Measurements from ENCODE around the gene KRT36.

KRT36 gene

GRCh38 chr17:41475421-41475820 is 14.3 kb downstream of the KRT36 start:
- no peak for DNase-seq

DNA sequence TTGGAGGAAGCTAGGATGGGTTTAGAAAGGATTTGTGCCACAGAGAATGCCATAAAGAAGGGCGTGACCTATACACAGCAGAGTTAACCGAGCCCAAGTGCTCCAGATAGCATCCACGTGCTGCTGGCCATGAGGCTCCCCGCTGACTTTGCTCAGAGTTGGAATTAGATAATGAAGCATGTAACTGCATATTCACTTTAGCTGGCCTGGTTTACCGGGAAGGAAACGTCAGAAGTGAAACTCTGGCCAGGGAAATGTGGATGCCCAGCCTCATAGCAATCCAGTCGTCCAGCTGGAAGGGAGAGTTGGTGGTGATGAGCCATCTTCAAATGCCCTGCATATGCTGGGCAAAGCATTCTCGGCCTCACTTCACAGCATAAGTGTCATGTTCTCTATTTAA is 14.8 kb downstream of the KRT36 start:
- DNase-seq = no peak

- DNase-seq = no peak
Observed at GRCh38 chr17:41468346-41468745, 21.4 kb downstream of the KRT36 start.

DNA sequence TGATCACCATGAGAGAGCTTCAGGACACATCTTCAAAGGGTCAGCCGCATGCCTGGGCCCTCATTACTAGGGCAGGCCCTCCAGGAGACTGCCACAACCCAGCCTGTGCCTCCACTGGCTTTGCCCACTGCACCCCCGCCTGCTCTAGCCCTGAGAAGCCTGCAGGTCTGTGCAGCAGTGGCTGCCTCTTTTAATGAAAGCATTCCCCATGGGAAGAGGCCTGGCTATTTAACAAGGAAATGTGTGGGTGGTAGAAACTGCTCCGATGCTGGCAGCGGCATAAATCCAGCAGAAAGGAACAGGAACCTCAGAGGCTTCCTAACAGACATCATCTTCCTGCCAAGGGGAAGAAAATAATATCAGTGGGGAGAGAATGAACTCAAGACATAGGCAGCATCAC is 22.1 kb downstream of the KRT36 start:
- DNase-seq = no peak

GRCh38 chr17:41466988-41467387 is 22.7 kb downstream of the KRT36 start, which contains the start of gene KRT32:
Gene KRT32 (minus strand): TSS chr17:41467386. CDS start chr17:41467325, 61 bp downstream.
- DNase-seq = no peak

DNA sequence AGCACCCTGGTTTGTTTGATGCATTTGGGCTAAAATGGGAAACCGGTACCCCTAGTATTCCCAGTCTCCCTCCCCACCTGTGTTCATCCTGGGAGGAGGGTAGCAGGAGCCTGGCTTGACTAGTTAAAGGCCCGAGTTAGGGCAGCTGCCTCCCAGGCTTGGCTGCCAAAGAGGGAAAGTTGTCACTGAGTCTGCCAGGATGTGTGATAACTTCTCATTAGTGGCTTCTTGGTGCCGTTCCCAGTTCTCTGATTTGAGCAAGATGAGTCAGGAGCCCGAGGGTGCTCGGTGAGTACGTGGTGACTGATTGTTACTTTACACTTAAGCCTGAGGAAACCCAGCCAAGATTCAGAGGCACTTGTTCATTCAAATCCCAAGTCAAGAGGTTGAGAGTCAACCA is 25.0 kb downstream of the KRT36 start:
- no peak for DNase-seq

GRCh38 chr17:41464173-41464572 is 25.5 kb downstream of the KRT36 start:
- no peak for DNase-seq

DNA sequence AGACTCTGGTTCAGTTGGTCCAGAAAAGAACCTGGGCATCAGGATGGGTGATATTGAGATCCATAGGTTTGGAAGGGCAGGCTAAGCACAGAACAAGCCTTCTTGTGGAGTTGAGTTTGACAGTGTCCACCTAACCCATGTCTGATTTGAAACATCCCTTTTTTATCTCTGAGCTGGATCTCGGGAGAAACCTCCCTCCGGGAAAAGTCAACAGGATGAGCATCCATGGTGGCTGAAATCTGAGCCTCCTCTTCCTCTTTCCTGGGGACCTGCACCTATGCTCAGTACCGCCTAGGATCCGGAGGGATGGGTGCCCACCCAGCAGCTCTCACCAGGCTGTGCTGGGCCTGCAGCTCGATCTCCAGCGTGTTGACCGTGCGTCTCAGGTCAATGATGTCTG is 26.0 kb downstream of the KRT36 start:
- no peak for DNase-seq

GRCh38 chr17:41462705-41463104 is 27.0 kb downstream of the KRT36 start:
- no peak for DNase-seq

DNA sequence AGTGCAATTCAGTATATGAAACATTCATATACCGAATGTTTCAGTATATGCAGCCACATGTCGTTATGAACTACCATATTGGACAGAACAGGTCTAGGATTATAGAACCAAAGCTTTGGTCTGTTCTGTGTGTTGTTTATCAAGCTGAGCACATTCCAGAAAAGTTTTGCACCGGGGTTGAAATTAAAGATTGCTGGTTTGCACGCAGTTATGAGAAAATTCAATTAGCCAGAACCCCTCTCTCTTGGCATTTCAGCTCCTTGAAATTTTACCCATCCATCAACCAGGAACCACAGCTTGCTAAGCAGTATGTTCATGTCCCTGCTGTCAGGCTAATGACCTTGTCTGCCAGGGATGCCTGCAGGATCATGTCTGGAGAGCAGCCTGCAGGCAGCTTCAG is 32.0 kb downstream of the KRT36 start:
- DNase-seq = no peak

GRCh38 chr17:41456204-41456603 is 33.5 kb downstream of the KRT36 start:
- DNase-seq = no peak

DNA sequence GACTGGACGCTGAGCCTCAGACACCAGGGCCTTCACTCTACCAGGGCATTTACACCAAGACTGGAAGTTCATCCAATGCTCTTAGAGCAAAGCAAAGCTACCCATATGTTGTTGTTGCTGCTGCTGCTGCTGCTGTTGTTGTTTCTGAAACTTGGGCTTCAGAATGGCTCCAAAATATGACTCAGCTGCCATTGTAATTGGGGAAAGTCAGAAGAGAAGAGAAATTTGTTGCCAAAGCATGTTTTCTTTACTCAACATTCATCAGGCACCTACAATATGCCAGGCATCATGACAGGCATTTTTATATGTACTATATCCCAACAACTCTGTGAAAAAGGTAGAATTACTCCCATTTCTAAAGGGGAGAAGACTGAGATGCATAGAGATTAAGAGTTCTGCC is 34.5 kb downstream of the KRT36 start:
- no peak for DNase-seq

DNA sequence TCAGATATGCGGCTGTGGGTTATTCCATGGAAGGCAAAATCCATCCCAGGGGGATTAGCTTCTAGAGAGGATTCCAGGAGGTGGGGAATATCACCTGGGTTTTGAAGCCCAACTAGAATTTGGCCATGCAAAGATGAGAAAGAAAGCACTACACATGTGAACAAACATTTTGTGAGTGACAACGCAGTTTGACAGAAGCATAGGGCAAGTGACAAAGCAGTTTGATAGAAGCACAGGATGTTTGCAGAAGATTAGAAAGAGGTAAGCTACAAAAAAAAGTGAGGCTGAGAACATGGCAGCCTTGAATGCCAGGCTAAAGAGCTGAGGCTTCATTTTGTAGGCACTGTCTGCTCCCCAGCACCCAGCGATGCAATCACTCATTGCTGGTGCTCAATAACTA is 36.6 kb downstream of the KRT36 start:
- no peak for DNase-seq

DNA sequence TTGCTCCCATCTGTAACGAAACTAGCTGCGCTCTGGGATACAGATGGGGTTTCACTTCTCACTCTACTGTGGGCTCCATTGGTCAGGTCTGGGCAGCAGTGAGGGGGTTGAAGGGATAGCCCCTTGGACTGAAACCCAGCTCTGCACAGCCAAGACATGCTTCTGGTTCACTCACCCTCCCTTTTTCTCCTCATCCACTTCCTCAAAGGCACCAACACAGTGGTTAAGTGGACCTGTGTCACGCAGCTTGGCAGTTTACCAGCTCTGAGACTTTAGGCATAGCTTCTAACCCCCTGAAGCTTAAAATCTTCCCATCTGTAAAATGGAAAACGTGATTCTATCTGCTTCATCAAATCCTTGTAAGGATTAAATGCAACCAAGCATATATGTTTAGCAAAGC is 37.4 kb downstream of the KRT36 start:
- no peak for DNase-seq

DNA sequence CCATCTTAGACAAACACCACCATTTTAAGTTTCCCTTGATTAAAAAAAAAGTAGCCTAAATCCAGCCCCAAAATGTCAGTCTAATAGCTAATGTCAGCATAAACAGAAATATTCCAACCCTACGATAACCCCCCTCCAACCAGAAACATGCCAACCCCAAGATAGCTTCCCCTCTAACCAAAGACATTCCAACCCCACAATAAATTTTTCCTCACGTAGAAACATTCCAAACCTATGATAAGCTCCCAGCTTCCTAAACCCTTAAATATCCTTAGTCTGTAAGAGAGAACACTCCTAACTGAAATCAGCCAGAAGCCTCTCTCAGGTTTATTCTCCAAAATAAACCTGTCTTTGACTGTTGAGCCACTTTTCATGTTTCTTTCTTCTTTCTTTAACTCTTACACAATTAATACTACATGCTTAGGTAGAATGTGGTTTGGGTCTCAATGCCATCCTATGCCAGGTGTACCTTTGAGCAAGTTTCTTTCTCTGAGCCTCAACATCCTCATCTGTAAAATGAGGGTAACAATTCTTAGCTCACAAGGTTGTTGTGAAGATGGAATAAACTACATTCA is 38.5 kb downstream of the KRT36 start:
- DNase-seq = no peak

GRCh38 chr17:41449008-41449407 is 40.7 kb downstream of the KRT36 start:
- DNase-seq = no peak

DNA sequence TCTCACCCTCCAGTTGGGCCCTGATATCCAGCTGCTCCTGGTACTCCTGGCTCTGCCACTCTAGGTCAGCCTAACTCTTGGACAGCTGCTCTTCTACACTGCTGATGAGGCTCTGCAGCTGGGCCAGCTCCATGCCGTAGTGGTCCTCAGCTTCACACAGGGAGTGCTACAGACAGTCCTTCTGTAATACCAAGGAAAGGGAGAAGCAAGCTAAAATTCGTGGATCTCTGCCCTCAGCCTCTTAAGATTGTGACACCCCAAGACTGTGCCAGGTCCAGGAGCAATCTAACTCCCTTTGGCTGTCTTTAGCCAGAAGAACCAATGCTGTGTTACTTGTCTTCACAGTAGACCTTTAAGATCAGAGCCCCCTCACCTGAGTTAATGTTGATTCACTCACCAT is 41.2 kb downstream of the KRT36 start:
- no peak for DNase-seq

GRCh38 chr17:41446806-41447205 is 42.9 kb downstream of the KRT36 start:
- no peak for DNase-seq

DNA sequence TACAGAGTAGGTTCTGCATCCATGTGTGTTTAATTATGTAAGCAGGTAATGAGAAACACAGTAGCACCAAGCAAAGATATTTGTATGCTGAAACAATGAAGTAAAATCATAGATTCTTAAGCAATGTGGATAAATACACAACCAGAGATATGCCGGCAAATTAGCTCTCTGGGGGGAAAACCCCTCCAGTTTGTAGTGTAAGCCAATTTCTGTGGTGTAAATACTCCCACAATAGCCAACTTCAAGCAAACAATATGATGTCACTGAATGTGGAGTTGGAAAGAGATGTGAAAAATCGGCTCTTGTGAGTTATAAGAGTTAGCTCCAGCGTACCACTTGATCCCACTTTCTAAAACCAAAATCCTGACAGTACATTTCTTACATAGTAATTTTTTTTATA is 45.1 kb downstream of the KRT36 start:
- no peak for DNase-seq

DNA sequence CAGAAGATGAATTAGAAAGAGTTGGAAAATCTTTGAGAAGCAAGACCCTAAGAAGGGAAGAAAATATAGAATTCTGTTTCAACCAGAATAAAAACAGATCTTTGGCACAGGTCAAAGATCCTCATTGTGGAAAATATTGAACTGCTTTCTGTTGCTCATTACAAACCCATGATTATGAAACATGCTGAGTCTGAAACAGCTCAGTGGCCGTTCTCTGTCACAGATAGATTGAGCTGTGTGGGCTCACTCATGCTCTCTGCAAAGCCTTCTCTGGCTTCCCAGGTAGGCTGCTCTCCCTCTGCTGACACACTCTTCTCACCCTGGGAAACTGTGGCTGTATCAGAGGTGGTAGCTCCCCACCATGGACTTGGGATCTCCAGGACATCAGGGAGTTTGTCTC is 45.5 kb downstream of the KRT36 start:
- DNase-seq = no peak

GRCh38 chr17:41442739-41443138 is 47.0 kb downstream of the KRT36 start:
- no peak for DNase-seq

- DNase-seq = no peak
Observed at GRCh38 chr17:41440531-41441033, 49.1 kb downstream of the KRT36 start, which contains the start of gene KRT38. Gene KRT38 (minus strand): TSS chr17:41440983. CDS start chr17:41440921, 62 bp downstream.

GRCh38 chr17:41439375-41439774 is 50.3 kb downstream of the KRT36 start:
- DNase-seq = no peak

GRCh38 chr17:41437769-41438168 is 51.9 kb downstream of the KRT36 start:
- DNase-seq = no peak

GRCh38 chr17:41437254-41437653 is 52.5 kb downstream of the KRT36 start:
- DNase-seq = no peak

Measured in CD4-positive, alpha-beta T cell treated with Interleukin-4 for 1 hour (primary cell).